GM10266 (cell line): Measurements from ENCODE around the gene PSMC4.

Experiments
- DNase-seq: peaks from one replicate; pipeline ENCODE4 v3.0.0; 2012; ENCODE audit errors: extremely low spot score
- TF ChIP-seq, protein P1 (sequence below): IDR thresholded peaks from 2 replicates; pipeline ENCODE4 v1.5.1; 2012; ENCODE audit warnings: mild to moderate bottlenecking, low read depth; ENCODE audit not compliant: control insufficient read depth, insufficient read depth; ENCODE audit errors: missing control alignments

The PSMC4 gene

DNA sequence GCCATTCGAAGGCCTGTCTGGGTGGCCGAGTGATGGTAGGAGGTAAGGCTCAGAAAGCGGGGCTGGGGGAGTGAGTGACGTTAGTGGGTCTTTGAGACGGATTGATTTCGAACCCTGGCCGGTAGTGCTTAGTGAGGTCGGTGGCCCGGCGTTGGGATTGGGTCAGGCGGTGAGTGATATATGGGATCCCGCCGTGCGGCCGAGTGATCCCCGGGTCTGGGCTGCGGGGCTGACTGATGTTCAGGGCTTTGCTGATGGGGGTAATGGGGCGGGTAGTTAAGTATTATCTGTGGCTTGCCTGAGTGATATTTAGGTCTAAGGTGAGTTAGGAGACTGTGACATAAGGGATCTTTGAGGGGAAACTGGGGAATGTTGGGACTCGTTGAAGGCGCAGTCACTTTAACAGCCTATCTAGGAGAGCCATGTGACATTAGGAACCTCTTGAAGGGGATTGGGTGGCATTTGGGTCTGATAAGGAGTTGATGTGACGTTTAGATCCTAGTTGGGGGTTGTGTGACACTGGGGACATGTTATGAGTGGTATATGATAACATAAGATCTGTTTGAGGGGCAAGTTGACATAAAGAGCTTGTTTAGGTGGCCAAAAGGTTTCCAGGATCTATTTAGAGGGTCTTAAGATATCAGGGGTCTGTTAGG is 543 bp downstream of the PSMC4 start:
- TF ChIP-seq, protein P1, sequence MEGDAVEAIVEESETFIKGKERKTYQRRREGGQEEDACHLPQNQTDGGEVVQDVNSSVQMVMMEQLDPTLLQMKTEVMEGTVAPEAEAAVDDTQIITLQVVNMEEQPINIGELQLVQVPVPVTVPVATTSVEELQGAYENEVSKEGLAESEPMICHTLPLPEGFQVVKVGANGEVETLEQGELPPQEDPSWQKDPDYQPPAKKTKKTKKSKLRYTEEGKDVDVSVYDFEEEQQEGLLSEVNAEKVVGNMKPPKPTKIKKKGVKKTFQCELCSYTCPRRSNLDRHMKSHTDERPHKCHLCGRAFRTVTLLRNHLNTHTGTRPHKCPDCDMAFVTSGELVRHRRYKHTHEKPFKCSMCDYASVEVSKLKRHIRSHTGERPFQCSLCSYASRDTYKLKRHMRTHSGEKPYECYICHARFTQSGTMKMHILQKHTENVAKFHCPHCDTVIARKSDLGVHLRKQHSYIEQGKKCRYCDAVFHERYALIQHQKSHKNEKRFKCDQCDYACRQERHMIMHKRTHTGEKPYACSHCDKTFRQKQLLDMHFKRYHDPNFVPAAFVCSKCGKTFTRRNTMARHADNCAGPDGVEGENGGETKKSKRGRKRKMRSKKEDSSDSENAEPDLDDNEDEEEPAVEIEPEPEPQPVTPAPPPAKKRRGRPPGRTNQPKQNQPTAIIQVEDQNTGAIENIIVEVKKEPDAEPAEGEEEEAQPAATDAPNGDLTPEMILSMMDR: no peak

DNA sequence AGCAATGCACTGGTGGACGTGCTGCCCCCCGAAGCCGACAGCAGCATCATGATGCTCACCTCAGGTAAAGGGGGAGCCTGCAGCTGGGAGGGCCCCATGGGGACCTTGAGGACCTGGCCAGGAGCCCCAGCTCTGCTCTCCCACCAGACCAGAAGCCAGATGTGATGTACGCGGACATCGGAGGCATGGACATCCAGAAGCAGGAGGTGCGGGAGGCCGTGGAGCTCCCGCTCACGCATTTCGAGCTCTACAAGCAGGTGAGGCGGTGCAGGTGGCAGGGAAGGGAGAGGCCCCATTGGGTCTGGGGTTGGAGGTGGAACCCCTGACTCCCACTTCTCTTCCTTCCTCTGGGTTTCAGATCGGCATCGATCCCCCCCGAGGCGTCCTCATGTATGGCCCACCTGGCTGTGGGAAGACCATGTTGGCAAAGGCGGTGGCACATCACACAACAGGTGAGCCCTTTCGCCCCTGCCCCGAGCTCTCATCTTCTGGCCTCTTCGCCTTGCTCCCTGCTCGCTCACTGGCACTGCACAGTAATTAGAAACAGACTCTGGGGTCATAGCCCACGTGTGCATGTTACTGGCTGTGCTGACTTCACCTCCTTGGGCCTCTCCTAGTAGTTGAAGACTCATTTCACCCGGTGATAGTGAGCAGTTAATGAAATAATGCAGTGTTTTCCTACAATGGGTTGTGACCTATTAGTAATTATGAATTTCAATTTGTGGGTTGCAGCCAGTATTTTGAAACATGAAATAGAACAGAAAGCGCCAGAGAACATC is 3.6 kb downstream of the PSMC4 start:
- DNase-seq: no peak
- TF ChIP-seq, protein P1: no peak

More for the DNA sequence above, 543 bp downstream of the PSMC4 start:
- DNase-seq: no peak

DNA sequence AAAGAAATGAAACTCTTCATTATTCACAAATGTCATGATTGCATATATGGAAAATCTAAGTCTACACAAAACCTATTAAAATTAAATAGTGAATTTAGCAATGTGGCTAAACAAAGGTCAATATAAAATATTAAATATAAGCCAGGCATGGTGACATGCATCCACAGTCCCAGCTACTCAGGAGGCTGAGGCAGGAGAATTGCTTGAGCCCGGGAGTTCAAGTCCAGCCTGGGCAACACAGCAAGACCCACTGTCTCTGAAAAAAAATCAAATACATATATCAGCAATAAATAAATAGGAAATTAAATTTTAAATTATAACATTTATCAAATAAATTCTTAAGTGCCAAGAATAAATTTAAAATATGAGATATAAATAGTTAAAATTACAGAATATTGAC is 11.9 kb downstream of the PSMC4 start:
- DNase-seq: no peak
- TF ChIP-seq, protein P1: no peak

DNA sequence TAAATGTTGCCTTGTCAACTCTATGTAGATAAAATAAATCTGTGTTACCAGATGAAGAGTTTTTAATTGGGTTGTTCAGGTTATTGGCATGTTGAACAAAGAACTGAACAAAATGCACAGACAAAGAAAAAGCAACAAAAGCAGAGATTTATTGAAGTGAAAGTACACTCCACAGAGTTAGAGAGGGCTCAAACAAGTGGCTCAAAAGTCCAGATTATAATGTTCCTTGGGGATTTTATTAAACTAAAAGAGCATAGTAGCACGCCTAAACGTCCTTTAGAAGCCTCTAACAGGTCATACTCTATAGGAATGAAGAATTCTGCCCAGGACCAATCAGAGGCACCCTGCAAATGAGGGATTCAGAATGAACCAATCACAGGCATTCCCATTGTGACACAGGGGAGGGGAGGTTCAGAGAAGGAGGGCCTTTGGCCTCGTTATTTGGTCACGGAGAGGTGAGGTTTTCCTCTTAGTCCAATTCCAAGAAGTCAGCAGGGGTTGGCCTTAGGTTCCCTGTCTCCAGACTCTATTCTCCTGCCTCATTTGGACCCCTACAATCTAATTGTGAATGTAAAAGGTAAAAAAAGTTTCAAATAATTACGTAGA is 12.8 kb downstream of the PSMC4 start:
- DNase-seq: no peak
- TF ChIP-seq, protein P1: no peak

DNA sequence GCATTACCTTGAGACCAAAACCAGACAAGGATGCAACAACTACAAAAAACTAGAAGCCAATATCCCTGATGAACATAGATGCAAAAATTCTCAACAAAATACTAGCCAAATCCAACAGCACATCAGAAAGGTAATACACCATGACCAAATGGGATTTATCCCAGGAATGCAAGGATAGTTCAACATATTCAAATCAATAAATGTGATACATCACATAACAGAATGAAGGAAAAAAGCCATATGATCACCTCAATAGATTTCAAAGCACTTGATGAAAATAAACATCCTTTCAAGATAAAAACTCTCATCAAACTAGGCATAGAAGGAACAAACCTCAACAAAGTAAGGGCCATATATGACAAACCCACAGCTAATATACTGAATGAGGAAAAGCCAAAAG is 15.7 kb downstream of the PSMC4 start:
- no peak for DNase-seq

DNA sequence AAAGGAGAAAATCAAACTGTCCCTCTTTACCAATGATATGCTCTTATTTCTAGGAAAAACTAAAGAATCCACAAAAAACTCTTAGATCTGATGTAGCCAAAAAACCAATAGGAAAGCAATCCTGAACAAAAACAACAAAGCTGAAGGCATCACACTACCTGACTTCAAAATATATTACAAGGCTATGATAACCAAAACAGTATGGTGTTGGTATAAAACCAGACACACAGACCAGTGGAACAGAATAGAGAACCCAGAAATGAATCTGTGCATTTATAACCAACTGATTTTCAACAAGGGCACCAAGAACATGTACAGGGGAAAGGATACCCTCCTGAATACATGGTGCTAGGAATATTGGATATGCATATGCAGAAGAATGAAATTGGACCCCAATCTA is 16.2 kb downstream of the PSMC4 start:
- TF ChIP-seq, protein P1: no peak
- no peak for DNase-seq

More for the DNA sequence above, 15.7 kb downstream of the PSMC4 start:
- TF ChIP-seq, protein P1: no peak

DNA sequence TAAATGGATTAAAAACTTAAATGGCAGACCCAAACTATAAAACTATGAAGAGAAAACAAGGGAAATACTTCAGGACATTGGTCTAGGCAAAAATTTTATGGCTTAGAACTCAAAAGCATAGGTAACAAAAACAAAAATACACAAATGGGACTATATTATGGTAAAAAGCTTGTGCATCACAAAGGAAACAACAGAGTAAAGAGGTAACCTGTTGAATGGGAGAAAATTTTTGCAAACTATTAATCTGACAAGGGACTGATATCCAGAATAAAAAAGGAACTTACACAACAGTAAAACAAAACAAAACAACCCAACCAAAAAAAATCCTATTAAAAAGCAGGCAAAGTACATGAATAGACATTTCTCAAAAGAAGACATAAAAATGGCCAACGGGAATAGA is 16.6 kb downstream of the PSMC4 start:
- TF ChIP-seq, protein P1: no peak
- no peak for DNase-seq
